Measurements from ENCODE around the gene SEL1L3. TPM values are rescaled to one million over a fixed set of nuclear protein-coding genes. Genes with fewer than 3 reads are reported as not detected.

Gene SEL1L3
- total RNA-seq, 1 experiment from 2014 or later, result 31.9 TPM

GRCh38 chr4:25888781-25889180, 26.0 kb upstream of the SEL1L3 start:
- ATAC-seq, result no peak
- Histone ChIP-seq H2AFZ (ENCODE audit: low read length) (no peak overlapping the region), H4K20me1 (ENCODE audit: low read length) (no peaks in the 10 kb centered on the region), H3K27me3 (ENCODE audit: low read length) (no peaks in the 10 kb centered on the region), H3K79me2 (ENCODE audit: low read length) (no peaks in the 10 kb centered on the region), H3F3A (ENCODE audit: low read length, unreplicated experiment) (no peaks in the 10 kb centered on the region), H3K4me2 (ENCODE audit: low read length) (no peak overlapping the region), H3K4me3 (ENCODE audit: low read length) (no peak overlapping the region), H3K27ac (ENCODE audit: low read length) (no peak overlapping the region), H3K9ac (ENCODE audit: low read length) (no peak overlapping the region), H3K9me2 (replicated peaks; ENCODE audit: low read length) (no peaks in the 10 kb centered on the region), H3K9me3 (ENCODE audit: low read length) (no peaks in the 10 kb centered on the region), H3K36me3 (ENCODE audit: low read depth, low read length) (no peaks in the 10 kb centered on the region), H3K4me1 (ENCODE audit: insufficient read depth, low read length) (peaks cover 9% of the 10 kb centered on the region)
- CTCF ChIA-PET, result no interaction called here
- DNase-seq, result peak; percentile 14
- intact Hi-C loops (cut with micrococcal nuclease), result no loop called here
- POLR2A ChIA-PET (ENCODE audit: unreplicated experiment), result no interaction called here
- TF ChIP-seq EZH2 (IDR thresholded peaks at IDR 0.05; ENCODE audit: low read length, unreplicated experiment), result no peak
- TF ChIP-seq EZH2phosphoT487 (IDR thresholded peaks at IDR 0.05; ENCODE audit: borderline replicate concordance, low read length), result no peak
- no peak for TF ChIP-seq CTCF (conservative IDR thresholded peaks at IDR 0.05; ENCODE audit: low read depth, low read length)
- no TSS peak for BruUV-seq (replicated peaks)

- H3K4me3 ChIP-seq (ENCODE audit: low read length), result no peak overlapping the region
- no peak for TF ChIP-seq CTCF (conservative IDR thresholded peaks at IDR 0.05; ENCODE audit: low read depth, low read length)
- no peak for TF ChIP-seq EZH2phosphoT487 (IDR thresholded peaks at IDR 0.05; ENCODE audit: borderline replicate concordance, low read length)
- no peaks in the 10 kb centered on the region for H4K20me1 ChIP-seq (ENCODE audit: low read length)
- no peak overlapping the region for H3K9ac ChIP-seq (ENCODE audit: low read length)
- no peaks in the 10 kb centered on the region for H3K9me3 ChIP-seq (ENCODE audit: low read length)
- ChIA-PET POLR2A (ENCODE audit: unreplicated experiment) (no interaction called here), CTCF (no interaction called here)
- peaks cover 9% of the 10 kb centered on the region for H3K4me1 ChIP-seq (ENCODE audit: insufficient read depth, low read length)
- DNase-seq (peak; percentile 18), ATAC-seq (no peak; the same call in 1 of the 2 replicates)
- H3K9me2 ChIP-seq (replicated peaks; ENCODE audit: low read length), result no peaks in the 10 kb centered on the region
- no peak overlapping the region for H3K27ac ChIP-seq (ENCODE audit: low read length)
- H3K36me3 ChIP-seq (ENCODE audit: low read depth, low read length), result no peaks in the 10 kb centered on the region
- intact Hi-C loops (cut with micrococcal nuclease), result no loop called here
- H3K27me3 ChIP-seq (ENCODE audit: low read length), result no peaks in the 10 kb centered on the region
- H3K79me2 ChIP-seq (ENCODE audit: low read length), result no peaks in the 10 kb centered on the region
- no TSS peak for BruUV-seq (replicated peaks)
- 0 out of 2 replicates have a peak overlapping the region, but pooled peaks have one; percentile 12 for H2AFZ ChIP-seq (ENCODE audit: low read length)
- no peaks in the 10 kb centered on the region for H3F3A ChIP-seq (ENCODE audit: low read length, unreplicated experiment)
- H3K4me2 ChIP-seq (ENCODE audit: low read length), result no peak overlapping the region
Measured at GRCh38 chr4:25884031-25884782, 21.4 kb upstream of the SEL1L3 start.

GRCh38 chr4:25883565-25883964, 20.8 kb upstream of the SEL1L3 start:
- ATAC-seq (no peak), DNase-seq (no peak)
- Histone ChIP-seq H3F3A (ENCODE audit: low read length, unreplicated experiment) (no peaks in the 10 kb centered on the region), H3K36me3 (ENCODE audit: low read depth, low read length) (no peaks in the 10 kb centered on the region), H2AFZ (ENCODE audit: low read length) (no peak overlapping the region), H3K9ac (ENCODE audit: low read length) (no peak overlapping the region), H3K9me3 (ENCODE audit: low read length) (no peaks in the 10 kb centered on the region), H4K20me1 (ENCODE audit: low read length) (no peaks in the 10 kb centered on the region), H3K4me3 (ENCODE audit: low read length) (no peak overlapping the region), H3K9me2 (replicated peaks; ENCODE audit: low read length) (no peaks in the 10 kb centered on the region), H3K4me2 (ENCODE audit: low read length) (no peak overlapping the region), H3K79me2 (ENCODE audit: low read length) (no peaks in the 10 kb centered on the region), H3K27ac (ENCODE audit: low read length) (no peak overlapping the region), H3K27me3 (ENCODE audit: low read length) (no peaks in the 10 kb centered on the region), H3K4me1 (ENCODE audit: insufficient read depth, low read length) (peaks cover 9% of the 10 kb centered on the region)
- CTCF ChIA-PET, result no interaction called here
- POLR2A ChIA-PET (ENCODE audit: unreplicated experiment), result no interaction called here
- TF ChIP-seq EZH2phosphoT487 (IDR thresholded peaks at IDR 0.05; ENCODE audit: borderline replicate concordance, low read length) (no peak), EZH2 (IDR thresholded peaks at IDR 0.05; ENCODE audit: low read length, unreplicated experiment) (no peak), CTCF (conservative IDR thresholded peaks at IDR 0.05; ENCODE audit: low read depth, low read length) (no peak)
- intact Hi-C loops (cut with micrococcal nuclease), result no loop called here
- no TSS peak for BruUV-seq (replicated peaks)

Data from PC-3 (cell line).